Psoas muscle (tissue), 8 donors: ENCODE measurements around the gene FBXO17. TPM values are rescaled to one million over a fixed set of nuclear protein-coding genes. Genes with fewer than 3 reads are reported as not detected.

Experiments used
- ATAC-seq, 4 donors: fragments of 200-7000 bp; cut with Tn5 transposase; one replicate each; pipeline ENCODE4 v1.9.1; 2020; ENCODE audit warnings: moderate library complexity in 3 of 4, mild to moderate bottlenecking in 2 of 4
- DNase-seq, 2 donors: peaks; one replicate each; pipeline ENCODE4 v3.0.0-alpha.2; 2020
- H3K27ac ChIP-seq: fragments of 200-600 bp; one replicate; pipeline ENCODE4 v1.8.0; 2022
- H3K27me3 ChIP-seq, 3 donors: fragments of 200-600 bp in 1 of 3; one replicate each; pipeline versions ENCODE4 v1.6.1 to v1.8.0; 2013 to 2022; ENCODE audit warnings: low read length in 2 of 3, mild to moderate bottlenecking in 2 of 3, moderate library complexity in 1 of 3; ENCODE audit not compliant: insufficient read depth in 3 of 3
- H3K36me3 ChIP-seq, 2 donors: fragments of 200-600 bp in 1 of 2; one replicate each; pipeline versions ENCODE4 v1.6.1 to v1.8.0; 2013 to 2022; ENCODE audit warnings: low read depth in 1 of 2, mild to moderate bottlenecking in 1 of 2, moderate library complexity in 1 of 2; ENCODE audit not compliant: insufficient read depth in 1 of 2
- H3K4me1 ChIP-seq: fragments of 200-600 bp; one replicate; pipeline ENCODE4 v1.8.0; 2022
- H3K4me3 ChIP-seq: fragments of 200-600 bp; one replicate; pipeline ENCODE4 v1.8.0; 2022; ENCODE audit warnings: mild to moderate bottlenecking
- H3K9me3 ChIP-seq: fragments of 200-600 bp; one replicate; pipeline ENCODE4 v1.8.0; 2022
- WGBS, 3 donors: extraction: QIAGEN DNeasy Blood & Tissue Kit; methylation state at CpG; one replicate each; pipeline versions ENCODE4 v1.1.6 to v1.1.7; 2013; 5-methylcytosine and 5-hydroxymethylcytosine counted together
- intact Hi-C, 2 donors: fragments of 100-400 bp; cut with DNase I; formaldehyde crosslinking; loops; one replicate each; pipeline versions ENCODE4 v1.11.0 to v1.14.2; 2022
- polyA plus RNA-seq, 3 donors: library from polyadenylated mRNA; stranded (reverse); fragments of 200-250 nt; gene quantifications; one replicate each; pipeline ENCODE4 v1.2.3, GENCODE V29; 2013
- total RNA-seq, 4 donors: library from RNA; stranded (reverse); fragmentation: NEBNext Ultra II Directional in 2 of 4; extraction: Animal tissue kit (Norgen Biotek cat#: 25700) in 2 of 4; gene quantifications; one replicate each; pipeline versions ENCODE4 v1.2.1 to v1.2.4, GENCODE V29; 2021 to 2023
- TF ChIP-seq, protein P1 (sequence below): fragments of 200-600 bp; IDR thresholded peaks from one replicate; pipeline ENCODE4 v1.8.0; 2022; ENCODE audit warnings: antibody characterized with exemption
- donor health status: healthy with polysubstance abuse.
- donor health status: DM: no; HTN: no; CAD: no; lungs with moderate emphysema.
- donor health status: Bipolar disorder and iron deficiency.
- donor health status: healthy.
- donor health status: DM: yes; HTN: yes; CAD: no.
- donor health status: DM: no; HTN: no; CAD: no.
- donor health status: DM: no; HTN: no; CAD: no.
- donor health status: DM: yes; HTN: yes; CAD: no.

FBXO17 gene
- total and polyA plus RNA-seq, 7 donors: 1.6 to 4.3 (median 2.2) TPM

DNA sequence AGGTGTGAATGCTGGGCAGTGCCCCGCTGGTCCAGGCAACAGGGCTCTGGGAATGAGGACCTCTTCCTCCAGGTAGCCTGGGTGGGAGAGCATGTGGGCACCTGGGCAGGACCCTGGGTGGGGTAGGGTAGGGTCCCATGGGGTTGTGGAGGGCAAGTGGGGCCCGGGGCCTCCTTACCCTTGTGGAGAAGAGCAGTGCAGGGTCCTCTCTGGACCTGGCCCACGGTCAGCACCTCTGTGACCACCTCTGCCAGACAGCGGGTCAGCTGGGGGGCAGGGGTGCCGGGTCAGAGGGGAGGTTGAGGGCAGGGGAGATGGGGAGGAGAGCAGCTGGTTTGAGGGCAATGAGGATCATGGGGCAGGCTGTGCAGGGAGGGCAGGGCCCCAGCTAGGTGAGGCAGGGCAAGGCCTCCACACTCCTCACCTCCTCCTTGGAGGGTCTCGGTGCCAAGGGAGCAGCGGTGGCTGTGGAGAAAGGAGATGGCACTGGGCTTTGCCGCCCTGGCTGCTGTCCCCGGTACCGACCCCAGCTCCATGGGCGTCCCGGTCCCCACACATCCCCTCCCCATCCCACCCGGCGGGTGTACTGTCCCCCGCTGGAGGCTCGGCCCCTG lies 64.0 kb downstream of the FBXO17 start:
- DNase-seq: no peak

DNA sequence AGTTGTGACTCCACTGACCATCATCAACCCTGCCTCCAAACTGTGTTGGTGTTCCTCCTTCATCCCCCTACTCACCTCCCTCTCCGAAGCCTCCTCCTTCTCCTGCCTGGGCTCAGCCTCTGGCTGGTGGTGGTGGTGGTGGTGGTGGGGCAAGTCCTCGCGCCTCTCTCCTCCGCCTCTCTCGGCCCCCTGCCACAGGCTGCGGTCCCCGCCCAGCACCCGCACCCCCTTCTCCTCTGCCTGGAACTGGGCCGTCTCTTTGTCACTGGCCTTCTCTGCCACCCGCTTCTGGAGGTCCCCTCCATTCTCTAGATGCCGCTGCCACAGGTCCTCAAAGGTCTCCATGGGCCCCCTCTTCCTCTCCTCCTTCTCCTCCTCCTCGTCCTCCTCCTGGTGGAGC lies 65.1 kb downstream of the FBXO17 start:
- H3K36me3 ChIP-seq: peaks cover 2 to 41% of the 10 kb centered on the region in 2 donors
- no peak overlapping the region for H3K4me3 ChIP-seq
- H3K27ac ChIP-seq: no peak overlapping the region
- no peaks in the 10 kb centered on the region for H3K9me3 ChIP-seq
- no peaks in the 10 kb centered on the region for H3K27me3 ChIP-seq
- no peaks in the 10 kb centered on the region for H3K4me1 ChIP-seq
- TF ChIP-seq, protein P1, sequence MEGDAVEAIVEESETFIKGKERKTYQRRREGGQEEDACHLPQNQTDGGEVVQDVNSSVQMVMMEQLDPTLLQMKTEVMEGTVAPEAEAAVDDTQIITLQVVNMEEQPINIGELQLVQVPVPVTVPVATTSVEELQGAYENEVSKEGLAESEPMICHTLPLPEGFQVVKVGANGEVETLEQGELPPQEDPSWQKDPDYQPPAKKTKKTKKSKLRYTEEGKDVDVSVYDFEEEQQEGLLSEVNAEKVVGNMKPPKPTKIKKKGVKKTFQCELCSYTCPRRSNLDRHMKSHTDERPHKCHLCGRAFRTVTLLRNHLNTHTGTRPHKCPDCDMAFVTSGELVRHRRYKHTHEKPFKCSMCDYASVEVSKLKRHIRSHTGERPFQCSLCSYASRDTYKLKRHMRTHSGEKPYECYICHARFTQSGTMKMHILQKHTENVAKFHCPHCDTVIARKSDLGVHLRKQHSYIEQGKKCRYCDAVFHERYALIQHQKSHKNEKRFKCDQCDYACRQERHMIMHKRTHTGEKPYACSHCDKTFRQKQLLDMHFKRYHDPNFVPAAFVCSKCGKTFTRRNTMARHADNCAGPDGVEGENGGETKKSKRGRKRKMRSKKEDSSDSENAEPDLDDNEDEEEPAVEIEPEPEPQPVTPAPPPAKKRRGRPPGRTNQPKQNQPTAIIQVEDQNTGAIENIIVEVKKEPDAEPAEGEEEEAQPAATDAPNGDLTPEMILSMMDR: no peak
- 93 to 96% (median 95%) methylated on average over 11 to 12 of the region's 12 CpGs for WGBS, 3 donors
- intact Hi-C loops: no loop called here
- no peak for DNase-seq
- no peak for ATAC-seq

More for the DNA sequence above, 64.0 kb downstream of the FBXO17 start:
- no peaks in the 10 kb centered on the region for H3K4me1 ChIP-seq
- TF ChIP-seq, protein P1: no peak
- ATAC-seq: no peak
- peaks cover 2 to 39% of the 10 kb centered on the region in 2 donors for H3K36me3 ChIP-seq
- intact Hi-C loops: no loop called here
- no peaks in the 10 kb centered on the region for H3K9me3 ChIP-seq
- H3K4me3 ChIP-seq: no peak overlapping the region
- 57 to 72% (median 59%) methylated on average over 13 to 16 of the region's 16 CpGs for WGBS, 3 donors
- H3K27ac ChIP-seq: no peak overlapping the region
- H3K27me3 ChIP-seq: no peaks in the 10 kb centered on the region

- WGBS, 3 donors: 82 to 87% (median 85%) methylated on average over 10 of the region's 10 CpGs
- TF ChIP-seq, protein P1: no peak
- no peaks in the 10 kb centered on the region for H3K4me1 ChIP-seq
- DNase-seq (no peak), ATAC-seq (no peak)
- H3K27me3 ChIP-seq: no peaks in the 10 kb centered on the region
- H3K27ac ChIP-seq: no peak overlapping the region
- peaks cover 0 to 50% of the 10 kb centered on the region in 2 donors for H3K36me3 ChIP-seq
- no peak overlapping the region for H3K4me3 ChIP-seq
- no peaks in the 10 kb centered on the region for H3K9me3 ChIP-seq
- intact Hi-C loops: no loop called here
Measured at GRCh38 chr19:38908911-38909310, 66.6 kb downstream of the FBXO17 start.

GRCh38 chr19:38907670-38908069 lies 67.9 kb downstream of the FBXO17 start:
- Histone ChIP-seq H3K4me3 (no peak overlapping the region), H3K27me3 (no peaks in the 10 kb centered on the region), H3K4me1 (no peaks in the 10 kb centered on the region), H3K27ac (no peak overlapping the region), H3K36me3 (peaks cover 0 to 60% of the 10 kb centered on the region in 2 donors), H3K9me3 (no peaks in the 10 kb centered on the region)
- intact Hi-C loops: no loop called here
- 94 to 95% (median 94%) methylated on average over 12 of the region's 12 CpGs for WGBS, 3 donors
- DNase-seq (no peak), ATAC-seq (no peak)
- TF ChIP-seq, protein P1: no peak

GRCh38 chr19:38907227-38907626 lies 68.3 kb downstream of the FBXO17 start:
- 93 to 95% (median 94%) methylated on average over 29 of the region's 29 CpGs for WGBS, 3 donors
- peaks cover 0 to 60% of the 10 kb centered on the region in 2 donors for H3K36me3 ChIP-seq
- no peaks in the 10 kb centered on the region for H3K9me3 ChIP-seq
- intact Hi-C loops: no loop called here
- ATAC-seq: no peak
- H3K4me1 ChIP-seq: no peaks in the 10 kb centered on the region
- DNase-seq: no peak
- H3K27ac ChIP-seq: no peak overlapping the region
- TF ChIP-seq, protein P1: no peak
- H3K4me3 ChIP-seq: no peak overlapping the region
- H3K27me3 ChIP-seq: no peaks in the 10 kb centered on the region
